HG03439 (cell line): ENCODE results near the gene FYN.

ENCODE experiments used
- ATAC-seq: cut with Tn5 transposase; IDR thresholded peaks from one replicate; pipeline ENCODE4 v1.9.1; 2021; ENCODE audit warnings: mild to moderate bottlenecking, moderate library complexity; ENCODE audit not compliant: unreplicated experiment

Gene FYN

DNA sequence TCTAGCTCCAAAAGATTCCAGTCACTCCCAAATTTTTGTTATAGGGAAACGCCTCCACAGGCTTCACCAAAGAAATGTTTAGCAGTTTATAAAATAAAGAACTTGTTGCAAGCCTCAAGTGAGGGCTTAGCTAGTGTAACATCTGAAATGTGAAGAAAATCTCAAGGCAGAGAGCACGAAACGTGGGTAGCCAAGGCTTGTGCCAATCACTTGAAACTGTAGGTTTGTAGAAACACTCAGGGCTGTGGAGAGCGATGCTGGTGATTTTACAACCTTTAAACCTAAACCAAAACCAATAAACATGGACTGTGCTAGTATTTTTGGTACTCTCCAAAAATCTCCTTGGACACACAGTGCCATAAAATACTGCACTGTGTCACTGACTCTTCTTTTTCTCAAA lies 159.4 kb downstream of the FYN start:
- ATAC-seq, result no peak

GRCh38 chr6:111713236-111713635 lies 160.0 kb downstream of the FYN start:
- no peak for ATAC-seq

GRCh38 chr6:111711984-111712752 lies 161.1 kb downstream of the FYN start:
- ATAC-seq, result no peak

GRCh38 chr6:111711476-111711875 lies 161.8 kb downstream of the FYN start:
- no peak for ATAC-seq

- no peak for ATAC-seq
Measured at GRCh38 chr6:111710911-111711310, 162.3 kb downstream of the FYN start.

DNA sequence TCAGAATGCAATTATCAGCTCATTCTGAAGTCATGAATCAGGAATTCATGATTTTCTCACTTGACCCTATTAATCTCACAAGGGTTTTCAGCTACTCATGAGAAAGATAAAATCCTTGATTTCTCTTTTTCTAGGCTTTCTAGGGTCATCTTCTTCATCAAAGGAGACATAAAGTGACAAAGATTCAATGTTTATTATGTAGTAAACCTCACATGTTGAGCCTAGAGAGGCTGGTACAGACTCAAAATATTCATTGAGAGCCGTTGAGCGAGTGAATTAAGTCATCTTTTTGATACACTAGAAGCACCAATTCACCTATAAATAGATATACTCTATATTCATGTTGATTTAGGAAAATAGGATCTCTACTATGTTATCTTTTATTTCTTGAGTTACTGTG lies 162.8 kb downstream of the FYN start:
- ATAC-seq, result no peak

DNA sequence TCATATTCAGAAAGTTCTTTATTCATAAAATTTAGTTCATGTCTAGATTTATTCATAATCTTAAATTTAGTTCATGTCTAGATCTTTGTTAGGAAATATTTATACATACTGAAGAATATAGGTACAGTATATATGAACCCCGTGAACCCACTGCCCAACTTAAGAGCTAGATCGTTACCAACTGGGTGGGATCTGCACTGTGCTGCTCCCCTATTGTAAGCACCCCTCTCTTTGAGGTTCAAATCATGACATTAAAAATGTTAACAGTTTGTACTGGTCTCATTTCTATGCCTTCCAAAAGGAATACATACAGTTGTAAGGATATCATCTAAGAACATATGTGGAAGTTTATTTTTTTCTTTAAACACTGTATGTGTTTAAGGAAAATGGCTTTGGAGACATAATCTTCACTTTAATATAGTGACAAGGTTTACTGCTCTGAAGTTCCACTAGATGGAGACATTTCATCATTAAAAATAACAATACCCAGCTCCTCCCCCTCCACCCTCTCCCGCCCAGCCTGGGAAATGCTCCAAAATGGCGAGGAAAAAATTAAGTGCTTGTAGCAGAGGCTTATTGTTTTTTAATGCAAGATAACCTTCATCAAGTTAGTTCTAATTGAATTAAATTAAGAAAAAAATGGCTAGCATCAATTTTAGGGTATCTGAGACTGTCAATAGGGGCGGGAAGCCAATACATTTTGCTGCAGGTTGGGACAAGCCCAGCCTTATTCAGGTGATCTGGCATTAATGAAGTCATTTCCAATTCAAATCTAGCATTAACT lies 163.4 kb downstream of the FYN start:
- no peak for ATAC-seq

GRCh38 chr6:111709201-111709600 lies 164.1 kb downstream of the FYN start:
- no peak for ATAC-seq

- ATAC-seq, result no peak
Measured at GRCh38 chr6:111707773-111708172, 165.5 kb downstream of the FYN start.

- ATAC-seq, result no peak
Measured at GRCh38 chr6:111706841-111707391, 166.3 kb downstream of the FYN start.

DNA sequence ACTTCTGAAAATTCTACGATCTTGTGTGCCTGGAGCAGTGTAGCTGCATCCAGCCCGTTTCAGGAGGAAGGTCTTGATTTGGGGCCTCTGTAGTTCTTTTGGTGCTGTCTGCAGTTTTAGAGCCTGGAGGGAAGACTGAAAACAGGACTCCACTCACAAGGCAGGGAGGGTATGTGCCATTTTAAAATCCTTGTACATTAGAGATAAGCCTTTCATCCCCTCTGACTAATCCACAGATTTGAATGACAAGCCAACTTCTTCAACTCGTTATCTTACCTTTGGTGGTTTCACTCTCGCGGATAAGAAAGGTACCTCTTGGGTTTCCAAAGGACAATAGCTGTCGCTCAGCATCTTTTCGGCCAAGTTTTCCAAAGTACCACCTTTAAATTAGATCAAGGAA lies 169.5 kb downstream of the FYN start:
- ATAC-seq, result no peak

DNA sequence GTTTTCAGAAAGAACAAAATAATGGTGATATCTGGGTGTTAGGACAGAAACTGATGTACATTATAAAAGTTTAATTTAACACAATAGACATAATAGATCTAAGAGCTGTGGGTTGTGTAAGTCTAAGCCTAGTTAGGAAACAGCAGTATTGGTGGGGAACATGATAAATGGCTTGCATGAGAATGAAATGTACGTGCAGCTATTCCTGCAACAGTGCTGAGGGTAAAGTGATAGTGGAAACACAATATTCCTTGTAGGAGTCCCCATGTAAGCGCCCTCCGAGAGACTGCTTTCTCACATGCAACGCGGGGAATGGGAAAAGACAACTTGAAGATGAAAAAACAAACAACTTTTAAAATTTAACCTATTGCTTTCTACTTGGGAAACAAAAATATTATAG lies 171.0 kb downstream of the FYN start:
- ATAC-seq, result no peak

DNA sequence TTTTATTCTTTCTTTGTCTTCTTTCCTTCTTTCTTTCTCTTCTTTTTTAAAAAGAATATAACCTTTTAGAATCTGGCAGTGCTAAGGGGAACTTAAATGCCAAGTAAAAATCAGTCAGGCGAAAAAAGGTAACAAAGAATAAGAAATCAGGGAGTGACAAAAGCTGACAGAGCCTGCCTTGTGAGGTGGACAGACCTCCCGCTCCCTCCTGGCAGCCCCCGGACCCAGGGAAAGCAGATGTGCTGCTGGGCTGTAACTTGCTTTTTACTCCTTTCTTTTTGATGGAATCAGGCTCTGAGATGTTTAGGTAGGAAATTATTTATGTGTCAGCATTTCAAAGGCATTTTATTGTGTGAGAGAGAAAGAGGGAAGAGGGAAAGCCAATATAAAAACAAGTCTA lies 172.1 kb downstream of the FYN start:
- no peak for ATAC-seq

GRCh38 chr6:111700135-111700690 lies 173.0 kb downstream of the FYN start:
- no peak for ATAC-seq

DNA sequence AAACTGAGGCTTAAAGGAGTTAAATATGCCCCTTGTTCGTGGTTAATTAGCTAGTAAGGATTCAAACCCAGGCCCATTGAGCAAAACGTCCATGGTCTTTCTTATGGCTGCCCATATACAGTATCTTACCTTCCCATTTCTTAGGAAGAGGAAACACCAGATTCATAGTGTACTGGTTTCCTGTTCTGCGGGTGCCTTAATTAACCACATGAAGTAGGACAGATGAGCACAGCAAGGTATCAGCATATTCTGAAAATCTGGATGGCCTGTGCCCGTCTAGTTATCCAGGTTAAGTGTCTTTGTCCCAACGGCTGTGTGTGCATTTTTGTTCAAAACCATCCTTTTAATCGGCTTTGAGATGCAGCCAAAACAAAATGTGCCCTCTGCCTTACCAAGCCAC lies 174.1 kb downstream of the FYN start:
- no peak for ATAC-seq

- ATAC-seq, result no peak
Measured at GRCh38 chr6:111696814-111697213, 176.4 kb downstream of the FYN start.

GRCh38 chr6:111692327-111693164 lies 180.7 kb downstream of the FYN start:
- ATAC-seq, result no peak

DNA sequence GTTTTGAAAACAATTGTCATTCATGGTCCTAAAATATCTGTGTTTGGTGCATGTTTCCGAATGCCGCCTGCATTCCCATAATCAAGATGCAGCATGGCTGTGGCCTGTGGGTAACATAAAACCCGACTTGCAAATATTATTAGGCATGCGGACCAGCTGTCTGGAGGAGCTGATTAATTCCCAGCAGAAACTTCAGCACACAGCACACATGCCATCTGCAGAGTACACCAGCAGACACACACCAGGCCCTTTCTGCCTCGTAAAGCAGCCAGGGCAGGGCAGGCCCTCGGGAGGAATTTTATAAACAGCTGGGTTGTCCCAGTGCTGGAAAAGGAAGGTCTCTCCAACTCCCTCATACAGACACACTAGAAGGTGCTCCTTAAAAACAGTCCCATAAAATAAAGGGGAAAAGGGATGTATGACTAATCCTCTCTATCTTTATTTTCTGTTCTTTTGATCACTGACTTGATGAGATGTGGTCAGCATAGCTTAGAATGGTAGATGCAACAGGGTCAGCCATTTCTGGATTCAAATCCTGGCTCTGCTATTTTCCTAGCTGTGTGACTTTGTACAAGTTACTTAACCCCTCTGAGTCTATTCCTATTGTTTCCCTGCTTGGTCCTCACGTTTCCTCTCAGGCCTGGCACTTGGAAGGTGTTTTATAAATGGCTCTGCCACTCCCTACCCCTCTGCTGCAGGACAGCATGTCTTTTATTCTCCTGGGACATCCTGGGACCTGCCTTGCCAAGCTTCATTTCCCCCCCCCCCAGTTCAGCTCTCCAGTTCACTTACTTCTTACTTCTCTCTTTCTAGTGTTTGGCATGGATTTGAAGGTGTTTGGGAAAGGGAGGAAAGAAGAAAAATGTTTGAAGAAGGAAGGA lies 181.7 kb downstream of the FYN start:
- ATAC-seq, result no peak

DNA sequence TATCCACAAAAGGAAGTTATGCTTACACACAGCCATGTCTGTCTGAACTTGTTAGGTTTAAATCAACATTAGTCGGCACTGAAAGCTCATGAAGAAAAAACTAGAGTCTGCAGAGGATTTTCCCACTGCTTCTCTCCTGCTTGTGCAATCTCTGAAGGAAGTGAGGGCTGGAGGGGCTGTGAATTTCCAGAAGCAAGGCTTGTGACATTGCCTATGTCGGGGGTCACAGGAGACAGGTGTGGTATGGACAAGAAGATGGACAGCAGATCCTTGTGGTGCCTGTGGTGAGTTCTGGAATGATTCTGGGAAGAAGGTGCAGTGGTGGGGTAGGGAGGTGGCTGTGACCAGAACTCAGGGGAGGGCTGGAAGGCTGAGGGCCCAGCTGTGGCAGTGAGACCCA lies 183.3 kb downstream of the FYN start:
- no peak for ATAC-seq

DNA sequence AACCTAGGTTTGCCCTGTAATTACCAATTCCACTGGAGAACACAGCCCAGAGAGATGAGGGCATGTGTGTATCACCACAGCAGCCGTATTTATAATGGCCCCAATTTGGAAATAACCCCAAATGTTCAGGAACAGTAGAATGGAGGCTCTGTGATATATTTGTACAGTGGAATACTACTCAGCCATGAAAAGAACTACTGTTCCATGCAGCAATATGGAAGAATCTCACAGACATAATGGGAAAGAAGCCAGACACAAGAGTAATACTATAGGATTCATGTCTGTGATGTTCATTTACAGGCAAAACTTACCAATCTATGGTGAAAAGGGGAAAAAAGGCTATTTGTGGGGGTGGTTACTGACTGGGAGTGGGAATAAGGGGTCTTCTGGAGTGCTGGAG lies 183.8 kb downstream of the FYN start:
- no peak for ATAC-seq
